ENCODE data around the gene LRTM1.

The LRTM1 gene

GRCh38 chr3:54873059-54874010, 54.5 kb downstream of the LRTM1 start:
- H3K9me3 ChIP-seq (replicated peaks in 1 of 11) = no peaks in the 10 kb centered on the region
- no peaks in the 10 kb centered on the region for H3K36me3 ChIP-seq
- no peak overlapping the region for H3K9ac ChIP-seq
- no peak overlapping the region for H3K4me2 ChIP-seq
- no peak for TF ChIP-seq Cebpa-rat (IDR thresholded peaks at IDR 0.05)
- no peaks in the 10 kb centered on the region for H4K20me1 ChIP-seq
- H3K4me1 ChIP-seq = peaks cover 0 to 17% (median 10%) of the 10 kb centered on the region in 10 experiments; a peak in 14 of 20 replicates
- H3K4me3 ChIP-seq = no peak overlapping the region
- no peak overlapping the region for H3K27ac ChIP-seq
- no peaks in the 10 kb centered on the region for H3K27me3 ChIP-seq

GRCh38 chr3:54871867-54872266, 56.0 kb downstream of the LRTM1 start:
- Histone ChIP-seq H3K4me1 (peaks cover under 1 to 28% (median 17%) of the 10 kb centered on the region in 10 experiments; a peak in 19 of 20 replicates), H4K20me1 (no peaks in the 10 kb centered on the region), H3K27me3 (no peaks in the 10 kb centered on the region), H3K36me3 (no peaks in the 10 kb centered on the region), H3K9me3 (replicated peaks in 1 of 11) (no peaks in the 10 kb centered on the region), H3K4me2 (no peak overlapping the region), H3K27ac (no peak overlapping the region), H3K9ac (no peak overlapping the region), H3K4me3 (no peak overlapping the region)
- no peak for TF ChIP-seq Cebpa-rat (IDR thresholded peaks at IDR 0.05)

- Histone ChIP-seq H3K36me3 (no peaks in the 10 kb centered on the region), H4K20me1 (no peaks in the 10 kb centered on the region), H3K27me3 (no peaks in the 10 kb centered on the region), H3K4me3 (no peak overlapping the region), H3K4me2 (no peak overlapping the region; a peak in 1 of 22 replicates), H3K4me1 (peaks cover 15 to 40% (median 30%) of the 10 kb centered on the region in 10 experiments), H3K9me3 (replicated peaks in 1 of 11) (no peaks in the 10 kb centered on the region), H3K9ac (no peak overlapping the region), H3K27ac (no peak overlapping the region)
- TF ChIP-seq Cebpa-rat (IDR thresholded peaks at IDR 0.05) = no peak
Observed at GRCh38 chr3:54870423-54870822, 57.4 kb downstream of the LRTM1 start.

Data from BLaER1 treated with 17β-estradiol and CSF1 and Interleukin-3, amounts not matched to agents 10 nM and 100 nM (cell line).